NCI-H524 treated with DMSO at 0.1 percent for 48 hours (cell line): ENCODE measurements around the gene MGST2.

Experiments
- DNase-seq: peaks from one replicate; lab custom pipeline; 2025; lab: John Stamatoyannopoulos, UW

Gene MGST2

DNA sequence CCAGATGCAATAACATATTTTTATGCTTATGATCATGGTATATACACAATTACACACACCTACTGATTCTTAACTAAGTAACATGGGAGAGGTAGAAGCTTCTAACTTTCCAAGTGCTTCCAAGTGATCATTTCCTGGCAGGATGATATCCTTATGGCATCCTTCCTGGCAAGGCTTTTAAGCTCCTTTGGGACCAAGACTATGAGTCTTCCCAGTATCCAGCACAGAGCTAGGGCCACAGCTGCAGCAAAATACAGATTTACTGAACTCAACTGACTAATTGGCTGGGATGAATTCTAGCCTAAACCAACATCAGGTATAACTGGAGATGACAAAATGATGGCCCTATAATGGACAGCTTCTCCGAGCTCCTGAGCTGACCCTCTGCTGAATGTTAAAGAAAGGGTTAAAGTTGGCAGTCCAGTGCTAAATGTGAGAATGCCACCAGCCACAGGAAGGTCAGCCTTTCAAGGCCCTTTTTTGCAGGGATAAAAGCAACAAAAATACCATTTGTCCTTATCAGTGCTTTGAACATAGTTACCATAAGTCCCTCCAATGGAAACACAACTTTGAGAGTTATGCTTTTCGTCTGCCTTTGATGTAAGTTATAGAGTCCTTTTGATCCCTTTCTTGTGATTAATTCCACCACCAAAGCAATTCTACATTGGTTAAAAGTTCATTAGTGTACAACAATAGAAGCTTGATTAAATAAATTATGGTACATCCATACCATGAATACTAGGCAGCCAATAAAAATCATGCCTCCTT, 73.4 kb downstream of the MGST2 start:
- DNase-seq = no peak

GRCh38 chr4:139740121-139740520, 74.5 kb downstream of the MGST2 start:
- DNase-seq = no peak

DNA sequence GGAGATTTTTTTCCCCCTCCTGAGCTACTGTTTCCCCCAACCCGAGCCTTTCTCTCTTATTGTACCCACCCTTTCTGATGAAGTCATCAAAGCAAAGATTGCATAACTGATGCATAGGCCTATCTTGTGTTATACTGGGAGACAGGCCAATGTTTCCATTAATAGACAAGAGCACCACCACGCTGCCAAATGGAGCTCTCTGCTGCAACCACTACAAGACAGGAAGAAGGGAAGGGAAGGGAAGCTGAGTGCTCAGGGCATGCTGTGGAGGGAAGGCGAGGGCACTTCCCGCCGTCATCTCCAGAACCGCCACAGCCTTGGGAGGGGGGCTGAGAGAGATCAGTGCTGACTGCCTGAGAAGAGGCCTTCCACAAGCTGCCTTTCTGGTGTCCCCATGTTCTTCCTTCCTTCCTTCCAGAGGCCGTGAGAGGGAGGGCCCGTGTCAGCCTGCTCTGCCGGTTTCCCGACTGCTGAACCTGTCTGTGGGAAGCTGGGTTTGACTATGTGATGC, 75.0 kb downstream of the MGST2 start:
- no peak for DNase-seq

DNA sequence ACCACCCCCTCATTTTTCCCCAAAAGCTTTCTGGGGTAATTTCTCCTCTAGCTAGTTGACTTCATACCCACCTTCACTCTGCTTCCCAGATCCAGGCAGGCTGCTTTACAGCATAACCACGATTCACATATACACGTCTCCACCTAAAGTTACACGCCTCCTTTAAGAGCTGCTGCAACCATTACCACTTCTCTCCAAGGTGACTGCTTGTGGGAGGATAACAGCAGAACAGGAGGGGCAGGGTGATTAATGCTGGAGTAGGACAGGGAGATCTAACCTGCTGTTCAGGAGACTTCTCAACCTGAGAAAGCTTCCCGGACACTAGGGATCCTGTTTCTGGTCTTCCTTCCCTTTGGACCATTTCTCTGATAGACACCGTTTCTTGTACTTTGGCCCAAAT, 77.4 kb downstream of the MGST2 start:
- no peak for DNase-seq

DNA sequence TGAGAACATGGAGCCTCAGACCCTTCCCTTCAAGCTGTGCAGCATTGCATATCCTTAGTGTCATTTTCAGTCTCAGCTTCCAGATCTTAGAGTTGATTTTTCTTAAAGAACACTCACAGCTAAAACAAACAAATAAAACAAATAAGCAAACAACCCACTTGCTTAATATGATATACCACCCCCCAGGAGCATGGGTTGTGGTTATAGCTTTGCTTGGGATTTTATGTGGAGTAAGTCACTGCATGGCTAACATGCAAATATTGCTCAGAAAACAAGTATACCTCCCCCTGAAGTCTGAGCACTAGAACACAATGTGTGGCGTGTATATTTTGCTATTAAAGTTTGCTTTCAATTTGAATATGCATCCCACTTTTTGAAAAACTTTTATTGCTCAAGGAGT, 78.6 kb downstream of the MGST2 start:
- no peak for DNase-seq

DNA sequence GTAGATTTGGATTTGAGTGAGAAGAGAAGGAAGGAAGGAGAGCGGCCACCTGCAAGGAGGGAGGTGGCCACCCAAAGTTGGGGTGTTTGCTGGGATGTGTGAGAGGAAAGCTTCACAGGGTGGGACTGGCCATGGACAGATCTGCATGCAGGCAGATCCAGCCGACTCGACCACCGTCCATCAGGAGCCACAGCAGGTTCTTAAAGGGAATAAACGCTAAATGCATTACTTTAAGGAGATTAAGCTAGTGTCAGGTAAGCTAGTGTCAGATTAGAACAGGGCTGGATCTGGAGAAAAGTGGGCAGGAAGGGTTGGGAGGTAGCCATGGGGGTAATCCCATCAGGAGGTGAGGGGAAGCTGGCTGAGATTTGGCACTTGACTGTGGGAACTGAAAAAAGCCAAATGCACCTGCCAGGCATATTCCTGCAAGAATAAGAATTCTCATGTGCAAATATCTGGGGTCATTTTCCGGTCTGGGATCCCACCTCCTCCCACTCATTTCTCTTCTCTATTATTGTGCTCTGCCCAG, 79.6 kb downstream of the MGST2 start:
- no peak for DNase-seq

DNA sequence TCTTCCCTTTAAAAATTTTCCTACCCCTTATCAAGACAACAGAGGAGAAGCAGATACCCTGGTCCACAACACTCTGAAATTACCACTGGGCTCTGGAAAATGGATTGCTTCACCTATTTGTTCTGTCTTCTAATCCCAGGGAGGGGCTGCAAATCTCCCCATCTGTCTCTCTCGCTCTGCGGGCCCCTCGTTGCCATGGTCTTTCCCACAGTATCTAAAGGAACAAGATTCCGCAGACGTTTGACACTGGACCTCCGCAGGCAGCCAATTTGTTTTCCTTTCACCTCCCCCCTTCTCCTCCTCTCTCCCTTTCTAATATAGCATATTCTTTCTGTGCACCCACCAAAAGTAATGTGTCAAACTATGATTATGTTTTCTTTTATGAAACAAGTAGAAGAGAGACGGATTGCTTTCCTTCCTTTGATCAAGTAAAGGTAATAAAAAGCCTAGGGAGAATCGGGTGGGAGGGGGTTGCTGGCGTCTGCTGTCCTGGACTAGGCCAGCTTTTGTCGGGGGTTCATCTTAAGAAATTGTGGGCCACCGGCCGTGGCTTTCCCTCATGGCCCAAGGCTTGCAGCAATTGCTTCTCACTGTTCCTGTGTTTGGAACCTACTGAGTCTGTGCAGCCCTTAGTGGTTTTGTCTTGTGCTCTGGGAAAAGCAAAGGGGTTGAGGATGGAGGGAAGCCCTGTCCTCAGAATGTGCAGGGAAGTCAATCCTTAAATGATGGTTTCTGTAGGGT, 81.0 kb downstream of the MGST2 start:
- peak; percentile 36 for DNase-seq

DNA sequence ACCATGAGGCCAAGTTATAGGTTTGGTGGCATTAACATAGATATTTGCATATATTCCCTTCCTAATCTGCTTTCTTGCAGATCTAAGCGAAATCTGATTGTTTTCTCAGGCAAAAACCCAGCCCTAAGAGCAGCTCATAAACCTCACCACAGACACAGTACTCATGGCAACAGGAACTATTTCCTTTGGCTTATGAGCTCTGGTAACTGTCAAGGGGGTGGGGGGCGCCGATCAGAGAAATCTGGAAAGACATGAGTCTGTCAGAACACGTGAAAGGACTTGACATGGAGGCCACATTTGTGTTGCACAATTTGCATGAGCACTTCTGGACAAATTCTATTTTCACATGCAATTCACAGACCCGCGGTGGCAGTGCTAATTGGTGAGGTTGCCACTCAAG, 83.7 kb downstream of the MGST2 start:
- no peak for DNase-seq

GRCh38 chr4:139749835-139750498, 84.3 kb downstream of the MGST2 start:
- DNase-seq = no peak

GRCh38 chr4:139753686-139754085, 88.1 kb downstream of the MGST2 start:
- no peak for DNase-seq
